ENCODE data around the gene DFFB. TPM values are rescaled to one million over a fixed set of nuclear protein-coding genes. Genes with fewer than 3 reads are reported as not detected.

Gene DFFB
- total and polyA plus RNA-seq, 2 experiments from 2014 or later, result 5.5 to 6.2 TPM

DNA sequence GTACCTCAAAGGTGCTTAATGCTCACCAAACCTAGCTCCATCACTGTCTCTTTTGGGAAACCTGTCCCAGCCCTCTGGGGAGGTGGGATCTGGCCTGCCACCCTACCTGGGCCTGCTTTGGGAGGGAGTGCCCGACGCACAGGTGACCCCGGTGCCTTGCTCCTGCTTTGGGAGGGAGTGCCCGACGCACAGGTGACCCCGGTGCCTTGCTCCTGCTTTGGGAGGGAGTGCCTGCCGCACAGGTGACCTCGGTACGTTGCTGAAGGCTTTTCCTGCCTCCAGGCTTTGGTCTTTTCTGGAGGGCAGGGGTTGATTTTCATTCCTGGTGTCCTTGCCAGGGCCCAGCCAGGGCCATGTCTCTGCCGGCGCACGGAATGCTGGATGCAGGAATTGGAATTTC, 68.0 kb downstream of the DFFB start:
- H3K4me2 ChIP-seq, result no peak overlapping the region
- TF ChIP-seq EZH2 (IDR thresholded peaks at IDR 0.05; ENCODE audit: borderline replicate concordance) (no peak), EZH2phosphoT487 (IDR thresholded peaks at IDR 0.05; ENCODE audit: low read depth, severe bottlenecking, unreplicated experiment) (no peak)
- TF ChIP-seq, protein P1, sequence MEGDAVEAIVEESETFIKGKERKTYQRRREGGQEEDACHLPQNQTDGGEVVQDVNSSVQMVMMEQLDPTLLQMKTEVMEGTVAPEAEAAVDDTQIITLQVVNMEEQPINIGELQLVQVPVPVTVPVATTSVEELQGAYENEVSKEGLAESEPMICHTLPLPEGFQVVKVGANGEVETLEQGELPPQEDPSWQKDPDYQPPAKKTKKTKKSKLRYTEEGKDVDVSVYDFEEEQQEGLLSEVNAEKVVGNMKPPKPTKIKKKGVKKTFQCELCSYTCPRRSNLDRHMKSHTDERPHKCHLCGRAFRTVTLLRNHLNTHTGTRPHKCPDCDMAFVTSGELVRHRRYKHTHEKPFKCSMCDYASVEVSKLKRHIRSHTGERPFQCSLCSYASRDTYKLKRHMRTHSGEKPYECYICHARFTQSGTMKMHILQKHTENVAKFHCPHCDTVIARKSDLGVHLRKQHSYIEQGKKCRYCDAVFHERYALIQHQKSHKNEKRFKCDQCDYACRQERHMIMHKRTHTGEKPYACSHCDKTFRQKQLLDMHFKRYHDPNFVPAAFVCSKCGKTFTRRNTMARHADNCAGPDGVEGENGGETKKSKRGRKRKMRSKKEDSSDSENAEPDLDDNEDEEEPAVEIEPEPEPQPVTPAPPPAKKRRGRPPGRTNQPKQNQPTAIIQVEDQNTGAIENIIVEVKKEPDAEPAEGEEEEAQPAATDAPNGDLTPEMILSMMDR (IDR thresholded peaks at IDR 0.05; ENCODE audit: poor library complexity), result no peak
- no peak overlapping the region for H3K27ac ChIP-seq
- no peak overlapping the region for H3K4me3 ChIP-seq
- WGBS (ENCODE audit: low lambda C conversion rate, missing lambda C conversion rate), result 93% methylated on average over 12 of the region's 12 CpGs
- no peaks in the 10 kb centered on the region for H3K4me1 ChIP-seq (ENCODE audit: insufficient read depth)
- H3K36me3 ChIP-seq (replicated peaks; ENCODE audit: insufficient read depth, low read depth), result no peaks in the 10 kb centered on the region
- H3K79me2 ChIP-seq, result no peaks in the 10 kb centered on the region
- H3K9me2 ChIP-seq (replicated peaks; ENCODE audit: insufficient read depth), result no peaks in the 10 kb centered on the region
- H3K9me3 ChIP-seq (ENCODE audit: low read depth), result no peaks in the 10 kb centered on the region
- DNase-seq (ENCODE audit: low spot score), result no peak
- H4K20me1 ChIP-seq (ENCODE audit: insufficient read depth, poor library complexity, severe bottlenecking), result no peaks in the 10 kb centered on the region
- H2AFZ ChIP-seq, result no peak overlapping the region
- H3K27me3 ChIP-seq, result no peaks in the 10 kb centered on the region

DNA sequence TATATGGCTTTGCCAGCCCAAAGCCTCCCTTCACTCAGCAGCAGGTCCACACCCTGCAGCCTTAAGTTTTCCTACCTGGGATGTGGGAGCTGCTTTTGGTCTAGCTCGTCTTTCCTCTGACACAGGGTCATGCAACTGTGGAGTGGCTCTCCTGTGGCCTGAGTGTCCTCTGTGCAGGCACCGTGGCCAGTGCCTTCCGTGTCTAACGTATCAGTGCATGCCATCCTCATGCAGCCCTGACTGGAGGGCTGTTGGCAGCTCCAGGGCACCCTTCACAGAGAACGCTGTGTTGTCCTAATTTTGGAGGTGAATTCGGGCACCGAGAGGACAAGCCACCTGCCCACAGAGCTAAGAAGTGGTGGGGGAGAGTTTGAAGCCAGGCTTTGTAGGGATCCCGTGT, 68.5 kb downstream of the DFFB start:
- no peaks in the 10 kb centered on the region for H3K36me3 ChIP-seq (replicated peaks; ENCODE audit: insufficient read depth, low read depth)
- 89% methylated on average over 8 of the region's 8 CpGs for WGBS (ENCODE audit: low lambda C conversion rate, missing lambda C conversion rate)
- no peak overlapping the region for H3K4me3 ChIP-seq
- DNase-seq (ENCODE audit: low spot score), result no peak
- H4K20me1 ChIP-seq (ENCODE audit: insufficient read depth, poor library complexity, severe bottlenecking), result no peaks in the 10 kb centered on the region
- H3K9me2 ChIP-seq (replicated peaks; ENCODE audit: insufficient read depth), result no peaks in the 10 kb centered on the region
- H3K4me1 ChIP-seq (ENCODE audit: insufficient read depth), result no peaks in the 10 kb centered on the region
- H3K4me2 ChIP-seq, result no peak overlapping the region
- no peaks in the 10 kb centered on the region for H3K79me2 ChIP-seq
- H3K9me3 ChIP-seq (ENCODE audit: low read depth), result no peaks in the 10 kb centered on the region
- H3K27me3 ChIP-seq, result peaks cover under 1% of the 10 kb centered on the region
- TF ChIP-seq EZH2 (IDR thresholded peaks at IDR 0.05; ENCODE audit: borderline replicate concordance) (no peak), EZH2phosphoT487 (IDR thresholded peaks at IDR 0.05; ENCODE audit: low read depth, severe bottlenecking, unreplicated experiment) (no peak)
- TF ChIP-seq, protein P1 (IDR thresholded peaks at IDR 0.05; ENCODE audit: poor library complexity), result no peak
- no peak overlapping the region for H3K27ac ChIP-seq
- no peak overlapping the region for H2AFZ ChIP-seq

DNA sequence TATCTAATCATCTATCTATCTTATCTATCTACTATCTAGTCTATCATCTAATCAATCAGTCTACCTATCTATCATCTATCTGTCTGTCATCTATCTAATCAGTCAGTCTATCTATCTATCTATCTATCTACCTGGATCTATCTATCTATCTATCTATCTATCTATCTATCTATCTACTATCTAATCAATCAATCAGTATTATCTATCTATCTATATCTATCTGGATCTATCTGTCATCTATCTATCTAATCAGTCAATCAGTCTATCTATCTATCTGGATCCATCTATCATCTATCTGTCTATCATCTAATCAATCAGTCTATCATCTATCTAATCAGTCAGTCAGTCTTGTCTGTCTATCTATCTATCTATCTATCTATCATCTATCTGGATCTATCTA, 69.7 kb downstream of the DFFB start:
- Histone ChIP-seq H3K4me2 (no peak overlapping the region), H3K9me2 (replicated peaks; ENCODE audit: insufficient read depth) (no peaks in the 10 kb centered on the region), H3K9me3 (ENCODE audit: low read depth) (no peaks in the 10 kb centered on the region), H2AFZ (no peak overlapping the region), H3K4me1 (ENCODE audit: insufficient read depth) (no peaks in the 10 kb centered on the region), H4K20me1 (ENCODE audit: insufficient read depth, poor library complexity, severe bottlenecking) (no peaks in the 10 kb centered on the region), H3K79me2 (no peaks in the 10 kb centered on the region), H3K36me3 (replicated peaks; ENCODE audit: insufficient read depth, low read depth) (no peaks in the 10 kb centered on the region), H3K27ac (no peak overlapping the region), H3K27me3 (peaks cover 11% of the 10 kb centered on the region), H3K4me3 (no peak overlapping the region)
- no peak for DNase-seq (ENCODE audit: low spot score)
- TF ChIP-seq EZH2 (IDR thresholded peaks at IDR 0.05; ENCODE audit: borderline replicate concordance) (no peak), EZH2phosphoT487 (IDR thresholded peaks at IDR 0.05; ENCODE audit: low read depth, severe bottlenecking, unreplicated experiment) (no peak)
- TF ChIP-seq, protein P1 (IDR thresholded peaks at IDR 0.05; ENCODE audit: poor library complexity), result no peak

DNA sequence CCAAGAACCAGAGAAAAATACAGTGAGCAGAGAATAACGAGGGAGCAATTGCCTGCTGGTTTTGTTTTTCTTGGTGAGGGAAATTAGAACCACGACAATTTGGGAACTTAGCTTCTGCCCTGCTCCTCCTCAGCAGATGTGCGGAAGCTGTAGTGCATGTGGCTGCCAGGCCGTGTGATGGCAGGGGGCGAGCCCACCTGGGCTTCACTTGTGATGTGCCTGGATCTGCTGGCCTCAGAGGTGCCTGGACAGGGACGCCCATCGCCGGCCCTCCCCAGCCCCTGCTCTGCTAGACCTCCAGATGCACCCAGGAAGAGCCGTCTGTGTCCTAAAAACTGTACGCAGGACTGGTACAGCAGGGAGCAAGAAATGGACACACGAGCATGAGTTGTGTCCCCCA, 71.3 kb downstream of the DFFB start:
- DNase-seq (ENCODE audit: low spot score), result no peak
- Histone ChIP-seq H4K20me1 (ENCODE audit: insufficient read depth, poor library complexity, severe bottlenecking) (no peaks in the 10 kb centered on the region), H2AFZ (no peak overlapping the region), H3K4me3 (no peak overlapping the region), H3K9me2 (replicated peaks; ENCODE audit: insufficient read depth) (no peaks in the 10 kb centered on the region), H3K4me1 (ENCODE audit: insufficient read depth) (no peaks in the 10 kb centered on the region), H3K9me3 (ENCODE audit: low read depth) (no peaks in the 10 kb centered on the region), H3K36me3 (replicated peaks; ENCODE audit: insufficient read depth, low read depth) (no peaks in the 10 kb centered on the region), H3K79me2 (no peaks in the 10 kb centered on the region), H3K4me2 (no peak overlapping the region), H3K27me3 (peaks cover 16% of the 10 kb centered on the region), H3K27ac (no peak overlapping the region)
- 77% methylated on average over 11 of the region's 11 CpGs for WGBS (ENCODE audit: low lambda C conversion rate, missing lambda C conversion rate)
- TF ChIP-seq, protein P1 (IDR thresholded peaks at IDR 0.05; ENCODE audit: poor library complexity), result no peak
- TF ChIP-seq EZH2 (IDR thresholded peaks at IDR 0.05; ENCODE audit: borderline replicate concordance) (no peak), EZH2phosphoT487 (IDR thresholded peaks at IDR 0.05; ENCODE audit: low read depth, severe bottlenecking, unreplicated experiment) (no peak)

All from hepatocyte (in vitro differentiated cells).